GM13976 (cell line): ENCODE results near the gene RPP21.

Experiments used
- DNase-seq: peaks from one replicate; pipeline ENCODE4 v3.0.0; 2012; ENCODE audit warnings: low spot score
- CTCF ChIP-seq: IDR thresholded peaks from 2 replicates; pipeline ENCODE4 v1.5.1; 2012; ENCODE audit warnings: borderline replicate concordance, mild to moderate bottlenecking; ENCODE audit not compliant: insufficient read depth; ENCODE audit errors: extremely low read depth, missing control alignments, control extremely low read depth
- in situ Hi-C: fragments of 300-500 bp; cut with MboI; formaldehyde crosslinking; loops from one replicate; pipeline ENCODE4 v1.12.0; 2022; ENCODE audit warnings: low sequenced_read_pairs, mixed read lengths, inconsistent platforms; ENCODE audit not compliant: unreplicated experiment

The RPP21 gene

GRCh38 chr6:30352550-30352949 lies 7.6 kb downstream of the RPP21 start:
- TF ChIP-seq CTCF: no peak
- in situ Hi-C loops: no loop called here
- DNase-seq: no peak

- DNase-seq: no peak
- no peak for TF ChIP-seq CTCF
- in situ Hi-C loops: no loop called here
These were observed 10.3 kb downstream of the RPP21 start for GRCh38 chr6:30355281-30355680.

GRCh38 chr6:30356536-30356935 lies 11.6 kb downstream of the RPP21 start:
- no peak for TF ChIP-seq CTCF
- in situ Hi-C loops: no loop called here
- DNase-seq: no peak

GRCh38 chr6:30357678-30358540 lies 13.0 kb downstream of the RPP21 start:
- in situ Hi-C loops: no loop called here
- DNase-seq: peak; percentile 79
- TF ChIP-seq CTCF: peak; percentile 65

- in situ Hi-C loops: no loop called here
- TF ChIP-seq CTCF: no peak
- no peak for DNase-seq
These were observed 14.3 kb downstream of the RPP21 start for GRCh38 chr6:30359276-30359675.

GRCh38 chr6:30360139-30360538 lies 15.2 kb downstream of the RPP21 start:
- in situ Hi-C loops: no loop called here
- no peak for TF ChIP-seq CTCF
- DNase-seq: no peak
